NCI-H1417 (cell line): ENCODE results near the gene SND1.

Experiments
- DNase-seq, 3 experiments: peaks; one replicate each; lab custom pipeline; 2025; lab: John Stamatoyannopoulos, UW

SND1 gene

DNA sequence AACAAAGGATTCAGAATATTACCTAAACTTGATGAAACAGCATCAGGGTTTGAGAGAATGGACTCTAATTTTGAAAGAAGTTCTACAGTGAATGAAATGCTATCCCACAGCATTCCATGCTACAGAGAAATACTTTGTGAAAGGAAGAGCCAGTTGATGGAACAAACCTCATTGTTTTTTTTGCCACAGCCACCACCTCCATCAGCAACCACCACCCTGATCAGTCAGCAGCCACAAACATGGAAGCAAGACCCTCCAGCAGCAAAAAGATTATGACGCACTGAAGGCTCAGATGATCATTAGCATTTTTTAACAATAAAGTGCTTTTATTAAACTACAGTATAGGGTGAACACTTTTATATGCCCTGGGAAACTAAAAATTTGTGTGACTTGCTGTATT, 280.5 kb downstream of the SND1 start:
- no peak for DNase-seq

DNA sequence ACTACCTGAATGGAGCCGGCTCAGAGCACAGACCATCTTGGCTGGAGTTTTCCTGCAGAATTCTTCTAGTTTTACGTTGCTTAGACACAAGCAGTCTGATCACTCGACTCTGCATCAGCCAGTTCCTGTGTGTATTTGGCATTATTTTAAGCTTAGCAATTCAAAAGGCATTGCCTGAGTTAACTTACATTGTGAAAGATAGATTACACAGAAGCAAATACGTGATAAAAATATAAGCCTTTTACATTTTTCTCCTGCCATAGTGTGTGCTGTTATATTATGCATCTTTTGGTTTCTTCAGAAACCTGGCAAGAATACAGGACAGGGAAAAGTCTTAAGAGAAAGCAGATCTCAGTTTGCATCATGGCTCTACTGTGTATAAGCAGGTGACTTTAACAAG, 281.2 kb downstream of the SND1 start:
- DNase-seq, result no peak

DNA sequence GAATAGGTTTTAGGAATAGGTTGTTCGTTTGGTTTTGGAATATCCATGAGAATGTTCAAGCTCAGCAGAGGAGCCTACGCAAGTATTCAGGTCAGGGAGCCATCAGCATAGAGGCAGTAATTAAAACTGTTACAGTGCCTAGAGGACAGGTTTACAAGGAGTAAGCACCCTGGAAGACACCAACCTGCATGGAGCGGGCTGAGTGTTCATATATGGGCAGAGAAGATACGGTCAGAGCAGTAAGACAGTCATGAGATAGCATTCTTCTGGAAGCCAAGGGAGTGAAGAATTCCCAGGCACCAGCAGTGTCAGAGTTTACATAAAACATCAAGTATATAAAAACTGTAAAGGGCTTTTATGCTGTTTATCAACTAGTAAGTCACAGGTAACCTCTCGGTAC, 282.7 kb downstream of the SND1 start:
- DNase-seq, result no peak

DNA sequence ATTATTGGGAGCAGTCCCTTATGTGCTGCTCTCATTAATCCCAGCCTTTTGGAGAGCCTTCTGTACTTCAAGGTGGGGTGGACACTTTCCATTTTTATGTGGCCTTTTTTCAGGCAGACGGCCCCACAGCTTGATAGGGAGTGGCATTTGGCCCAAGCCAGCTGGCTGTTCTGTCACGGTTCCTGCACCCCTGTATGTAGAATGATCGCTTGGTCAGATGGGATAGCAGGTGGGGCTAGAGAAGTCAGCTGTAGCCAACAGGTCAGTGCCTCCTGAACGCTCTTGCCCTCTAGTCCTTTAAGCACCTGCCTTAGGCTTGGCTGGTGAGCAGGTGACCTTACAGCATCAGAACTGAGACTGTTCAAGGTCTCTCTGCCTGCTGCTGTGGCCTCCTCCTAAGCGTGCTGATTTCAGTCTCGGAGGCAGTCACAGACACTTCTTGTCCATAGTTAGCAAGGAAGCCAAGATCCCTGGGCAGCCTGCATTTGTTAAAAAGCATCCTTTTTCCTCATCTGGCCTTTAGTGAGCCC, 283.9 kb downstream of the SND1 start:
- DNase-seq, result no peak

DNA sequence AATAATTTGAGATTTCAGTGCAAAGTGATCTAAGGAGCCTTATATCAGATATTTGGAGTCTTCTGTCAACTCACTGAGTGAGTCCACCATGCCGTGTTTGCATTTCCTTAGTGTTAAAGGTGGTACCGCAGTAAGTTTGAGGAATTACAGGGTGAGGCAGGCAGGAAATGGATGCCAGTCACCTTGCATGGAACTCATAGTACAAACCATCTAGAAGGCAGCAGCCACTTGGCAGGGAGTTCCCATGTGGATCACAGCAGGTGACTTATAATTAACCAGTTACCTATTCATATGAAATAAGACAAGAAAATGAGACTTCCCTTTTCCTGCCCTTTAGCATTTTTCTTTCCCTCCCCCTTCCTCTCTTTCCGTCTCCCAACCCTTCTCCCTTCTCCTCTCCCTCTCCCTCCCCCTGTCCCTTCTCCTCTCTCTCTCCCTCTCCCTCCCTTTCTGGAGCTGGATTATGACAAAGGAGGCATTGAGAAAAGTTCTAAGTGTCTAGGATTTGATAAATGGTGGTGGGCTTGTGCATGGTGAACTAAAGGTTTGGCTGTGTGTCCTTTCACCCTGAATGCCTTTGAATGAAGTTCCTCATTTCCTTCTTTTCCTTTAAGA, 285.2 kb downstream of the SND1 start:
- DNase-seq, result peak in 1 of 3 experiments; percentile 35

DNA sequence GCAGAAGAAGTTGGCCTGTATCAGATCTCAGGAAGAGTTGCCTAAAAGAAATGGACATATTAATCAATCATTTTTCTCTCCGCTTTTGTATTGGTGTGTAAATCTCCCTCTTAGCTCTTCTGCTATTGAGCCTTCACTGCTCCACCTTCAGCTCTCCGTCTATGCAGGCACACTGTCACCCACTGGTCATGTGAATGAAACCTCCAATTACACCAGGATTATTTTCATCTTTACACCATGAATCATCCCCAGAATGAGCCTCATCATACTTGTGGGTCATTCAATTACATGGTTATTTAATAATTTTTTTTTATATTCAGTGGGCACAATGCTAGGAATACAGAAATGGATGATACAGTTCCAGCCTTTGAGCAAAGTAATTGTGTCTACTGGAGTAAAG, 286.6 kb downstream of the SND1 start:
- no peak for DNase-seq

DNA sequence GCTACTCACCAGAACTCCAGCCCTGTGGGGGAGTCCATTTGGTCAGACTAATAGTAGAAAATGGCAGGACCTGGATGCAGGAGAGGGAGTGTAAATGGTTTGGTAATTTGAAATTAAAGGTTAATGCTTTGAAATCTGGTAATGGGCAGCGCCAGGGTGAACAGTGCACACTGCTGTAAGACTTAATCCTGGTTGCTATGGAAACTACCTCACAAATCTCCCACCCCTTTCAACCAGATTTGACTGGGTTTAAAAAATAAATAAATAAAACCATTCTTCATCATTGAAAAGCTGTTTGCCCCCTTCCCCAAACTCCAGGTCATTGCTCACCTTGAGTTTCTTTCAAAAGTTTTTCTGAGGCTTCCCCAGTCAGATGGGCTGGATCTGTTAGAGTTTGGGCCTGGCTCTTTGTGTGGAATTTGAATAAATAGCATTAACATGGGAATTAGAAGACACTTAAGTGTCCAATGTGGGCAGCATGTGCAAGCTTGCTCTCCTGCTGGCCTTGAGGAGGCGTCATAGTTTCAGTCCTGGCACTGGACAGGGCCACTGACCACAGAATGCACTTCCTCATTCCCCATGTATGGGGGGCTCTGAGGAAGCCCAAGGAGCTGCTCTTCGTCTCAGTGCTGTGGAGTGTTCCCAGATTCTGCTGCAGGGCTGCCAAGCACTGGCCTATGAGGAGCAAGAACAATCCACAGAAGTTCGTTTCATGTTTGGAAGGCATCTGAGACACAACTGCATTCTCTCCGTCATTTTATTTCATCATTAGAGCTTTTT, 288.6 kb downstream of the SND1 start:
- no peak for DNase-seq

DNA sequence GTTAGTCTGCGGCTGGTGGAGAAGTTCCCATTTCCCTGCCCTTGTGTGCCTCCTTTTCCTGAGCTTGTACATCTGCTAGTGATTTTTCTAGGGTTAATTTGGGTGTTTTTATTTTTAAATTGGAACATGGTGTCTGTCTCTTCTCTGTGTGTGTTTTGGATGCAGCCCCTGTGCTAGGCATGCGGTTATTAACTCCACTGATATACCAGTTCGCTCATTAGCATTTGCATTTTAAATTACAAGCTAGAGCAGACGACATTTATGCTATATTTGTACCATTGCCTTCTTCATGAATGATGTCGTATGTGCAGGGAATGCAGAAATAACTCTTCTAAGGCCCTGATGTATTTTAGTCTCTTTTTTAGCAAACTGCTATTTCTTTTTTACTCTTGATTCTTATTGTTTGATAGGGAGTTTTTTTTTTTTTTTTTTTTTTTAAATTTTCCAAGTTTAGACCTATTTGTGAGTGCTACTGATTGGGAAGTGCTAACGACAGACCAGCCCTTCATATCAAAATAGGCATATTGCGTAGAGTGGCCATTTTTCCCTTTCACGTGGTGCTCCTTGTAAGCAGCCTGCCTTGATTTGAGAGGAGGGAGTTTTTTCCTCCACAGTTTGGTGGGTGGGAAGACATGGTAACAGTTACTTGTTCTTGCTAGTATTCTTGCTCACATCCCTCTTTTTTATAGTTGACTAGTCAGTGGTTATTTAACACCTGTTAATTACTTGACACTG, 289.6 kb downstream of the SND1 start:
- DNase-seq, result no peak

DNA sequence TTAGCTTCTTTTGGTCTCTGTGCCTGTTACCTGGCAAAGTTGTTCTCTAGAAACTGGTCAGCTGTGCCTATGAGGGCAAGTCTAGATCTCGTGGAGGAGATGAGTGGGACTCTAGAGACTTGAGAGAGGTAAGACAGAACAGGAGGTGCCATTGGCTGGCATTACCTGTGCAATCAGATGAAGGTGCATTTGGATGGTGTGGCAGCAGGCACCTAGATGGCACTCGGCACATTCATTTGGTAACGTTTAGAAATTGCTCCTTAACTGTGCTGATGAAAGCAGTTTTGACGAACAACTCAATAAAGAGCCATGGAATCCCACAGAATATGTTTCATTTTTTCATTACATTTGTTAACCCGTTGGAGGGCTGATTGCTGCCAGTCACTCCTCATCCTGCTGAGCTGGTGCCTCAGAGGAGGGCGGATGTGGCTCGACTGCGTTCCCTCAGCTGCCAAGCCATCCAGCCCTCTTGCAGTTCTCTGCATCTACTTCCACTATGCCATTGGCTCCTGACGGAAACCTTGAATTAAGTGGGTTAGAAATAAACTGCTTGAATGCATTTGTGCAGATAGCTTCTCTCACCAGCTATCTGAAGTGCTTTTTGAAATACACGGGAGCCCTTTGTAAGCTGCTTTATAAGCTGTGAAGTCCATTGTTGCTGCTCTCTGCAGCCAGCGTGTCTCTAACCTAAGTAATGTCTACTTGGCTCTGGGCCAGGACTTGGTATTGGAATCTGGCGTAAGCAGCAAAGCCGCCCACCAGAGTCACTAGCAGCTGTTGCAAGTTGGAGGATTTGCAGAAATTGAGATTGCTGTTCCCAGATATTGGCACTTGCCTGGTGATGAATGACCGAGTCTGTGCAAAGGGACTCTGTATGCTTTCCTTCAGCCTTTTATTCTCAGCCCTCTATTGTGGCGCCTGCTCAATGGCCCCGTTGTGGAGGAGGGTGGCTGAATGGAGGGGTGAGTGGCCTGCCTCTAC, 291.8 kb downstream of the SND1 start:
- DNase-seq, result peak; percentile 19 to 99 (median 59)

DNA sequence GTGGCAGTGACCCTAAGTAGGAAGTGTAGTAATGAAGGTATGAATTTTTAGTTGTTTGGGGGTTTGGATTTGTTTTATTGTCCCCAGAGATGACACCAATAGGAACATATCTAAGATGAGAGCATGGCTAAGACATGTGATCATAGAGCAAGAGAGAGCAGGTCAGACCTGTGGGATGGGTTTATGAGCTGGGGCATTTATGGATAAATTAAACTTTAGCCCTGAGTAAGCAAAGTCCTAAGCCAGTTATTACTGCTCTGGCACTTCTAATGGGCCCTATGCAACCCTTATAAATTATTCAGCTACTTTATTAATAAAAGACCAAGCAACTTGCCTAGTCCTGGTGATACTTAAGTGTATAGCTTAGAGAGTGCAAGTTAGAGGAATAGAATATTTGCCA, 294.1 kb downstream of the SND1 start:
- no peak for DNase-seq

DNA sequence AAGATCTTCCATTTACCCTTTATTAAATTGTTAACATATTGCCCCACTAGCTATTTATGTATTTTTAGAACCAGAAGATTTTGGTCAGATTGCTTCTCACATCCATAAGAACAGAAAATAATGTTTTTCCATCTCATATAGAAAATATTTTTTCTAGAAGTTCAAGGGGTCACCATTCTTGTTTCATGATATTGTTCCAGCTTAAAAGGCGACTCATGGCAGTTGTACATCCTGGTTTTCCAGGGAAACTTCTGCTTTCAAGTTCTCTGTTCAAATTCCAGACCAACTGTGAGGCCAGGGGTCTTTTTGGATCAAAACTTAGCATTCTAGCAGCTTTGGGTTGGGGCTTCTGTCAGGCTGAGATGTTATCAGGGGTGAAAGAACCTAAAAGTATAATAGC, 294.9 kb downstream of the SND1 start:
- no peak for DNase-seq

DNA sequence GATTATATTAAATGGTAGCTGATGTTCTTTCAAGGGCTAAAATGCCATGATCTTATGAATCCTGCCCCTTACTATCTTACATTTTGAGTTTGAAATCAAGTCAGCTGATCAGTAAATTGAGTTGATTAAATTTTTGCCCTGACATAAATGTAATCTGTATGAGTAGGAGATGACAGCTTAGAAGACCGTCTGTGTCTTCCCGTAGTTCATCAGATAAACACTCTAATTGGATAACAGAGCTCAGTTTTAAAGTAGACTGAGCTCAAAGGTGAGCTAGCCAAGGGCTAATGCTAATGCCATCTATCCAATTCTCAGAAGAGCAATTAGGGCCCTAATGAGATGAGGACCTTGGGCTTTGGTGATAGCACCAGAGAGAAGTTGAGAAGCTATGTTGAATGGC, 296.3 kb downstream of the SND1 start:
- DNase-seq, result no peak

DNA sequence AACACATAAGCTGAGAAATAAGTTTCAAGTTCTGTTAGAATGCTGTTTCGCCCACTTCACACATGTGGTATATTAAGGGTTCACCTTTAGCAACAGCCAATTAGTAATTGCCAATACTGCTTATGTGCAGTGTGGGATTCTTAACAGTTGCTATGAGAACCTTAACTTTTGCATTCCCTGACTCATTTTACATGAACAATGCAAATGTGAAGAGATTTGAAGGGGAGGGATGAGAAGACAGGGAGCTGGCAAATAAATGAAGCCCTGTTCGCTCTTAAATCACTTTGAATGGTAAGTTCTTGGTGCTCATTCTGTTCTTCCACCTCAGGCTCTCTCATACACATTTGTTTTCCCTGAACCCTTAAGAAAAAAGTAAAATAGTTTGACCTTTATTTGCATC, 296.9 kb downstream of the SND1 start:
- no peak for DNase-seq

DNA sequence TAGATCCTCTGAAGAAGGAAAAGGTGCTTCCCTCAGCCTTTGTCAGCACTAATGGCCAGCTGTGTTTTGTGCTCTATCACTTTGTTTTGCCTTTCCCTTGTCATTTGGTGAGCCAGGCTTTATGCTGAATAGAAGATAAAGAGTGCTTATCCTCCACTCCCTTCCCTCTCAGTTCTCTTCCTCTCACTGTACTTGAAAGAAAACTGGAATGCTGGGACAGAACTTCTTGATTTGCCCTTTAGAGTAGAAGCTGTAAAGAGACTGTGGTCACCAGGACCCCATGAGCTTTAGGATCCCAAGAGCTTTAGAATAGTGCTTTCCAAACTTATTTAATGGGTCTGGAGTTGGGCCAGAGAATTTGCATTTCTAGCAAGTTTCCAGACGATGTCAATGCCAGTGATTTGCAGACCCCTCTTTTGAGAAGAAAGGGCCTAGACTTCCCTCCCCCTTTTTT, 297.8 kb downstream of the SND1 start:
- DNase-seq, result peak in 1 of 3 experiments; percentile 41

DNA sequence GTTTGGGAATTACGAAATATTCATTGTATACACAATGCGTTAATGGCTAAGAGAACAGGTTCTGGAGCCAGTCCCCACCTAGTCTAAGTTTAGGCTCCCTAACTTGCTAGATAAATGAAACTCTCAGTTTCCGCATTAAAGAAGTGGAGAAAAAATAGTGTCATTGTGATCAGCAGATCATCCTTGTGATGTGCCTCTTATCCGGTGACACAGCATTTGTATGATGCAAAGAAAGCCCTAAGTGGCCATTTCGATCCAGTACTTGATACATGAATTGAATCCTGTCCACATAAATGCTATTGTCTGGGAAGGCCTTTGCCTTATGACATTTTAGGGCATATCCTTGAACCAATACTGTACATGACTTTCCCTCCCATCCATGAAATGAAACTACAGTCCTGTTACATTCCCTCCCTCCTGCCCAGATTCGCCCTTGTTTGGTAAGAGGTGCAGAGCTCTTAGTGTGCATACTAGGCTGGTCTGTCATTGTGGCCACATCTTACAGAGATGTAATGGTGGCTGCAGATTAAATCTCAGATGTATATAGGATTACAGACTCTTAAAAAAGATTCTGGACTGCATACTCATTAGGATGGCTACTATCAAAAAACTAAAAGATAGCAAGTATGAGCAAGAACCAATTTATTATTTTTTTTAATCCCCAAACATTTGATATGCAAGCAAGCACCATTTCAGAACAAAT, 298.4 kb downstream of the SND1 start:
- no peak for DNase-seq

DNA sequence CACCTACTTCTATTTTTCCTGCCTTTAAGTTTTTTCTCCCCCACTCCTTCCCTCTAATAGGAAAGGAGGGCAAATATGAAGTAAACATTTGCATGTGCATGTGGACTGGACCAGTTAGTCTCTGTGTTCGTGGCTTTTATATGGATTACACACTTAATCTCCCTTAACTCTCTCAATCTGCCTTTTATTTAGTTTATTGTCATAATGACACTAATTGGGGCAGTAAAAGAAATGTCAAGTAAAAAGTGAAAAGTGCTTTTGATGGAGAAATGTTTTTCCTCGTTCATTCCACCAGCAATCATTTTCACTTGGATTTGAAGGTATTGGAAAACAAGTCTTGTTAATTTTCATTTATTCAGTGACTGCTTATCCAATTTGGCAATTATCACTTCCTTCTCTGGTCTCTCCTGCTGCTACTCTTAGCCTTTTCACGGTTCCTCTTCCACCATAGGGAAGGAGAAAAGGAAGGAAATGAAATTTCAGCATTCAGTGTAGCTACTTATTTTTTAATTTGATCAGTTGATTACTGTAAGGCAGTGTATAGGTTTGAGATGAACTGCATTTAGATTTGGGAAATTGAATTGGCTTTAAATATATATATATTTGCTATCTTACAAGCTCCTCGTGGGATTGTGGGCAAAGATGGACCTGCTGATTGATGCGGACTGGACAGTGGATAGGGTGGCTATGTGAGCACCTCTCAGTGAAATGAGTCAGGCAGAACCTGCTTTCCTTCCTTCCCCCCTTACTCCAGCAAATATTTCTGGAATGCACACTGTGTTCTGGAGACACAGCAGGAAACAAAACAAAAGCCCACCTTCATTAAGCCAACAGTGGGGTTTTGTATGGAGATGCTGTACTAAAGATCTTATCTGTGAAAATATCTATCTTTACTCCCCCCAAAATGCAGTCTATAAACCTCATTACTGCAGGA, 301.7 kb downstream of the SND1 start:
- DNase-seq, result no peak

DNA sequence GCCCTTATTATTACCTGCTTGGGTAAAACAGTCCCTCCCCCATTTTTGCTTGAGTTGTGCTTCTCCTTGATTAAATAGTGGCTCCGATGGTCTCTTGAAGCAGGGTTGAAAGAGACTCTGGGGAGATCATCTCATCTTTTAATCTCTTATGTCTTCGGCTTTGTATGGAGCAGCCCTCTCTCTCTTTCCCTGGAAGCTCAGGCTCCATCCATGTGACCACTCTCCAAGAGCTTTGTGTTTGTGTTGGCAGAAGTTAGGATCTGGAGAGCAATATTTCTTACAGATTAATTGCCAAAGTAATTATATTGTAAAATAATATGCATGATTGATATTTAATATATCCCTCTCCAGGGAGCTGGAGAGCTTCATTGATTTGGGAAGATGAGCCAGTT, 302.4 kb downstream of the SND1 start:
- DNase-seq, result peak; percentile 18 to 66 (median 35)

DNA sequence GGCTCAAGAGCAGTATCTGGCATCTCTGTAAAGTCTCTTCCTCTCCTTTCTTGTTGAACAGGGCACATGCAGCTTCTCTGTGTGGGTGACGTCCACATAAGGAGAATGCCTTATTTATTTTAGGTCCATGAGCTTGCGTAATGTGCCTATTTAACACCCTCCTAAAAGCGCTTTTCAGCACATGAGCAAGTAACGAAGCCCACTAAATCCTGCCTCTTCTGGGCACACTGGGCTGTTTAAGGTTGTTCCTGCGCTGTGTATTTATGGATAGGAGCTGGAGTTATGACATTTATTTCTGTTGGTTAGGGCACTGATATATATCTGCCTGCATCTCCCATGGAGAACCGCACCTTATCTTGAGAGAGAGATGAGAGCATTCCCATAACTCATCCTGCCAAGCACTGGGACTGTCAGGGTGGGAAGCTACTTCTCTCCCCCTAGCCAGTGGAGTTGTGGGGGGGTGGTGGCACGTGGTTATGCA, 303.1 kb downstream of the SND1 start:
- no peak for DNase-seq

DNA sequence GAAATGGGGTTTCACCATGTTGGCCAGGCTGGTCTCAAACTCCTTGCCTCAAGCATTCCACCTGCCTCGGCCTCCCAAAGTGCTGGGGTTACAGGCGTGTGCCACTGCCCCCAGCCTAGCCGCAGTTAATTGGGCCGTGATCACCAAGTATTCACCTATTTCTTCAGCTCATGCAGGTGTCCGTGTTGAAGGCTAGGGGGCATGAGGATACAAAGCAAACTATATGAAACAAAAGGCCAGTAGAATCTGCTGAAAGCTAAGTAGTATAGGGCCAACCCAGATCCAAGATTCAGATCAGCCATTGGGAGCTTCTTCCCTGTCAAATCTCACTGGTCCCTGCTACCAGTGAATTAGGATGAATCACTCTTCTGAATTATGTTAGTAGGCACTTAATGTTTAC, 305.9 kb downstream of the SND1 start:
- no peak for DNase-seq

DNA sequence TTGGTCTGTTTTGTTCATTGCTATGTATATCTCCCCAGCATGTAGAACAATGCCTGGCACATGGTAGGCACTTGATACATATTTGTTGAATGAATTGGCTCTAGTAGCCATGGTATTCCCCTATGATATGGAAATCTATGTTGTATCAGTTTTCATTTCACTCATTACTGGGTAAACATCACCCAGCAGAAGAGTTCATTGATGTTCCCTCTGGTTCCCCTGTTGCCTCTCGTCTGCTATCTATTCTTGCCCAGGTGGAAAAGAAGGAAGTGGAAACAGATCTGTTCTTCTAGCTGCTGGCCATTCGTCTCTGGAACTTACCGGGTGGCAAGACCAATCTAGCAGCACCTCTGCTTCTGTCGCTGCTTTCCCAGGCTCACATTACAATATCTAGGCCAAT, 307.8 kb downstream of the SND1 start:
- no peak for DNase-seq
